Measurements from ENCODE around the gene PDLIM1. TPM values are rescaled to one million over a fixed set of nuclear protein-coding genes. Genes with fewer than 3 reads are reported as not detected.
A peak's percentile ranks its signal among the peaks of the same experiment; 100 is the strongest.

The PDLIM1 gene
- total and polyA plus RNA-seq, 9 of the 15 experiments (the other 6 are each of a cell fraction or from before 2014, with no cell fraction given) = 19.8 to 164 (median 39.1) TPM

DNA sequence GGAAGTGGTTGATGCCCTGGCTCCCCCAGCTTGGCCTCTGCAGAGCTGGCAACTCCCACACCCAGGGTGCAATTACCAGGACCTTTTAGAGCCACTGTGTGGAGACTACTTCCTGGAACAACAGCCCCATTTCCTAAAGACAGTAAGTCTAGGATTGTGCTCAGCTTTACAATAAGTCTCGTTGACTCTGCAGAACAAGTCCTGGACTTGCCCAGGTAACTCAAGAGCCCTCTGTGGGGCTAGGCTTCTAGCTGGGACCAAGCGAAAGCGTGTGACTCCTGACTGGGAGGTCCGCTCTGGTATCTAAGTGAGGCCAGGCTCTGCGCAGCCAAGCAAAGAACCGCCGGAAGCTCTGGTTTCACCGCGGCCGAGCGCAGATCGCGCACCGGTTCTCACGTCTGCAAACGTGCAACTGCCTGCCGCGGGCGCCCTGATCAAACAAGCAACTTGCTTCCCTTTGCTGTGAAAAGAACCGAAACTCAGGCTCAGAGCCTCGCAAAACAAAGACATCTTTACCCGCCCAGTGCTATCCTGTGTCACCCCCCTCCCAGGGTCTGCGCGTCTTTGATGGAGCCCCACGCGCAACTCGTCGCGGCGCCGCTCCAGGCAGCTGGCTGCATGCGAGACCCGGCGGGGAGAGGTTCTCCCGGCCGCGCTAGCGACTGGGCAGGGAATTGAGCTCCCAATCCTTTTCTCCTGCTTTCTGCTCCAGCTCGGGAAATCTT, 4.4 kb upstream of the PDLIM1 start (continued):
- no peak for TF ChIP-seq ZNF584 (CRISPR knock-in tag; IDR thresholded peaks at IDR 0.05; ENCODE audit: low read depth)
- TF ChIP-seq NR3C1 (CRISPR knock-in tag; IDR thresholded peaks at IDR 0.05) = no peak
- TF ChIP-seq CCNT2 (IDR thresholded peaks at IDR 0.05; ENCODE audit: borderline replicate concordance, extremely low read depth, insufficient read length, low read depth, low read length) = peak; percentile 13
- TF ChIP-seq L3MBTL2 (IDR thresholded peaks at IDR 0.05) = peak; percentile 75
- TF ChIP-seq ZBTB7A (IDR thresholded peaks at IDR 0.05; ENCODE audit: borderline replicate concordance, control insufficient read depth, low read depth, low read length) = peak; percentile 39; the same call in 1 of the 2 replicates
- TF ChIP-seq, protein P1, sequence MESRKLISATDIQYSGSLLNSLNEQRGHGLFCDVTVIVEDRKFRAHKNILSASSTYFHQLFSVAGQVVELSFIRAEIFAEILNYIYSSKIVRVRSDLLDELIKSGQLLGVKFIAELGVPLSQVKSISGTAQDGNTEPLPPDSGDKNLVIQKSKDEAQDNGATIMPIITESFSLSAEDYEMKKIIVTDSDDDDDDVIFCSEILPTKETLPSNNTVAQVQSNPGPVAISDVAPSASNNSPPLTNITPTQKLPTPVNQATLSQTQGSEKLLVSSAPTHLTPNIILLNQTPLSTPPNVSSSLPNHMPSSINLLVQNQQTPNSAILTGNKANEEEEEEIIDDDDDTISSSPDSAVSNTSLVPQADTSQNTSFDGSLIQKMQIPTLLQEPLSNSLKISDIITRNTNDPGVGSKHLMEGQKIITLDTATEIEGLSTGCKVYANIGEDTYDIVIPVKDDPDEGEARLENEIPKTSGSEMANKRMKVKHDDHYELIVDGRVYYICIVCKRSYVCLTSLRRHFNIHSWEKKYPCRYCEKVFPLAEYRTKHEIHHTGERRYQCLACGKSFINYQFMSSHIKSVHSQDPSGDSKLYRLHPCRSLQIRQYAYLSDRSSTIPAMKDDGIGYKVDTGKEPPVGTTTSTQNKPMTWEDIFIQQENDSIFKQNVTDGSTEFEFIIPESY (CRISPR knock-in tag; IDR thresholded peaks at IDR 0.05) = peak; percentile 77; the same call in 1 of the 2 replicates
- no peak for TF ChIP-seq ZNF444 (CRISPR knock-in tag; IDR thresholded peaks at IDR 0.05)
- TF ChIP-seq, protein P2, sequence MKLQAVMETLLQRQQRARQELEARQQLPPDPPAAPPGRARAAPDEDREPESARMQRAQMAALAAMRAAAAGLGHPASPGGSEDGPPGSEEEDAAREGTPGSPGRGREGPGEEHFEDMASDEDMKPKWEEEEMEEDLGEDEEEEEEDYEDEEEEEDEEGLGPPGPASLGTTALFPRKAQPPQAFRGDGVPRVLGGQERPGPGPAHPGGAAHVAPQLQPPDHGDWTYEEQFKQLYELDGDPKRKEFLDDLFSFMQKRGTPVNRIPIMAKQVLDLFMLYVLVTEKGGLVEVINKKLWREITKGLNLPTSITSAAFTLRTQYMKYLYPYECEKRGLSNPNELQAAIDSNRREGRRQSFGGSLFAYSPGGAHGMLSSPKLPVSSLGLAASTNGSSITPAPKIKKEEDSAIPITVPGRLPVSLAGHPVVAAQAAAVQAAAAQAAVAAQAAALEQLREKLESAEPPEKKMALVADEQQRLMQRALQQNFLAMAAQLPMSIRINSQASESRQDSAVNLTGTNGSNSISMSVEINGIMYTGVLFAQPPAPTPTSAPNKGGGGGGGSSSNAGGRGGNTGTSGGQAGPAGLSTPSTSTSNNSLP (IDR thresholded peaks at IDR 0.05; ENCODE audit: borderline replicate concordance, low read depth, low read length) = no peak
- peak; percentile 66 for TF ChIP-seq POLR2A (conservative IDR thresholded peaks at IDR 0.05)
- no peak for TF ChIP-seq PHTF2 (CRISPR knock-in tag; IDR thresholded peaks at IDR 0.05)
- no peak for TF ChIP-seq SPI1 (IDR thresholded peaks at IDR 0.05; ENCODE audit: borderline replicate concordance, low read depth, low read length)
- peak; percentile 45; the same call in 1 of the 2 replicates for TF ChIP-seq ZFX (CRISPR knock-in tag; IDR thresholded peaks at IDR 0.05)
- no peak for TF ChIP-seq RUNX1 (IDR thresholded peaks at IDR 0.05; ENCODE audit: low read depth)
- TF ChIP-seq, protein P3, sequence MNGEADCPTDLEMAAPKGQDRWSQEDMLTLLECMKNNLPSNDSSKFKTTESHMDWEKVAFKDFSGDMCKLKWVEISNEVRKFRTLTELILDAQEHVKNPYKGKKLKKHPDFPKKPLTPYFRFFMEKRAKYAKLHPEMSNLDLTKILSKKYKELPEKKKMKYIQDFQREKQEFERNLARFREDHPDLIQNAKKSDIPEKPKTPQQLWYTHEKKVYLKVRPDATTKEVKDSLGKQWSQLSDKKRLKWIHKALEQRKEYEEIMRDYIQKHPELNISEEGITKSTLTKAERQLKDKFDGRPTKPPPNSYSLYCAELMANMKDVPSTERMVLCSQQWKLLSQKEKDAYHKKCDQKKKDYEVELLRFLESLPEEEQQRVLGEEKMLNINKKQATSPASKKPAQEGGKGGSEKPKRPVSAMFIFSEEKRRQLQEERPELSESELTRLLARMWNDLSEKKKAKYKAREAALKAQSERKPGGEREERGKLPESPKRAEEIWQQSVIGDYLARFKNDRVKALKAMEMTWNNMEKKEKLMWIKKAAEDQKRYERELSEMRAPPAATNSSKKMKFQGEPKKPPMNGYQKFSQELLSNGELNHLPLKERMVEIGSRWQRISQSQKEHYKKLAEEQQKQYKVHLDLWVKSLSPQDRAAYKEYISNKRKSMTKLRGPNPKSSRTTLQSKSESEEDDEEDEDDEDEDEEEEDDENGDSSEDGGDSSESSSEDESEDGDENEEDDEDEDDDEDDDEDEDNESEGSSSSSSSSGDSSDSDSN (IDR thresholded peaks at IDR 0.05; ENCODE audit: borderline replicate concordance in 1 of 2, low read depth in 2 of 2, low read length in 2 of 2) = peak in 1 of 2 experiments; percentile 89; a peak in 2 of 4 replicates
- no peak for TF ChIP-seq ZNF79 (CRISPR knock-in tag; IDR thresholded peaks at IDR 0.05; ENCODE audit: low read depth)
- 0 out of 2 replicates have a peak, but pooled peaks have one; percentile 11 for TF ChIP-seq HIVEP1 (CRISPR knock-in tag; IDR thresholded peaks at IDR 0.05)
- peak; percentile 98 for TF ChIP-seq HNRNPLL (IDR thresholded peaks at IDR 0.05; ENCODE audit: low read depth, low read length, poor library complexity, severe bottlenecking)
- TF ChIP-seq ZNF232 (CRISPR knock-in tag; IDR thresholded peaks at IDR 0.05) = no peak
- TF ChIP-seq NCOA4 (IDR thresholded peaks at IDR 0.05; ENCODE audit: partially characterized antibody) = no peak
- TF ChIP-seq RBBP5 (IDR thresholded peaks at IDR 0.05; ENCODE audit: borderline replicate concordance, insufficient read depth, low read length, poor library complexity, severe bottlenecking) = peak; percentile 65
- 0 out of 2 replicates have a peak, but pooled peaks have one; percentile 29 for TF ChIP-seq CREM (IDR thresholded peaks at IDR 0.05; ENCODE audit: low read depth)
- no peak for TF ChIP-seq FUS (optimal IDR thresholded peaks at IDR 0.05; ENCODE audit: low read depth, low read length)
- no peak for TF ChIP-seq NR1H2 (CRISPR knock-in tag; IDR thresholded peaks at IDR 0.05)

All from K562 (cell line).